GM10248 (cell line): ENCODE measurements around the gene ABR.
"Not testable (repeated sequence)": the region's sequence is repeated elsewhere in the genome, so short reads cannot be mapped to it uniquely, and the experiment has no call there.

Source experiments
- CTCF ChIA-PET: fragments of 300-600 bp; sonication (Branson Sonifier 250); formaldehyde crosslinking; extraction: SDS; loops from one replicate; lab custom pipeline; 2021; ENCODE audit warnings: antibody characterized with exemption; lab: Yijun Ruan, JAX
- POLR2A ChIA-PET: fragments of 350-650 bp; sonication (Branson Sonifier 250); formaldehyde crosslinking; extraction: SDS; loops from one replicate; lab custom pipeline; 2020; ENCODE audit warnings: antibody characterized with exemption; lab: Yijun Ruan, JAX
- DNase-seq: peaks from one replicate; pipeline ENCODE4 v3.0.0; 2012; ENCODE audit errors: extremely low spot score
- TF ChIP-seq, protein P1 (sequence below): IDR thresholded peaks from 2 replicates; pipeline ENCODE4 v1.5.1; 2012; ENCODE audit warnings: mild to moderate bottlenecking, low read depth; ENCODE audit errors: extremely low read depth, missing control alignments, control extremely low read depth

The ABR gene

GRCh38 chr17:1137465-1137894, 42.3 kb downstream of the ABR start:
- DNase-seq = no peak
- ChIA-PET POLR2A (no interaction called here), CTCF (interaction anchor here (1.1 to 1.4 kb wide), 3 partner anchors 15 to 23 kb away, joined by 3 to 4 read pairs (median 4); no protein-coding TSS in a partner anchor)
- TF ChIP-seq, protein P1, sequence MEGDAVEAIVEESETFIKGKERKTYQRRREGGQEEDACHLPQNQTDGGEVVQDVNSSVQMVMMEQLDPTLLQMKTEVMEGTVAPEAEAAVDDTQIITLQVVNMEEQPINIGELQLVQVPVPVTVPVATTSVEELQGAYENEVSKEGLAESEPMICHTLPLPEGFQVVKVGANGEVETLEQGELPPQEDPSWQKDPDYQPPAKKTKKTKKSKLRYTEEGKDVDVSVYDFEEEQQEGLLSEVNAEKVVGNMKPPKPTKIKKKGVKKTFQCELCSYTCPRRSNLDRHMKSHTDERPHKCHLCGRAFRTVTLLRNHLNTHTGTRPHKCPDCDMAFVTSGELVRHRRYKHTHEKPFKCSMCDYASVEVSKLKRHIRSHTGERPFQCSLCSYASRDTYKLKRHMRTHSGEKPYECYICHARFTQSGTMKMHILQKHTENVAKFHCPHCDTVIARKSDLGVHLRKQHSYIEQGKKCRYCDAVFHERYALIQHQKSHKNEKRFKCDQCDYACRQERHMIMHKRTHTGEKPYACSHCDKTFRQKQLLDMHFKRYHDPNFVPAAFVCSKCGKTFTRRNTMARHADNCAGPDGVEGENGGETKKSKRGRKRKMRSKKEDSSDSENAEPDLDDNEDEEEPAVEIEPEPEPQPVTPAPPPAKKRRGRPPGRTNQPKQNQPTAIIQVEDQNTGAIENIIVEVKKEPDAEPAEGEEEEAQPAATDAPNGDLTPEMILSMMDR = no peak

- ChIA-PET CTCF (interaction anchor here (1.1 kb wide), 1 partner anchor 14 kb away, joined by 3 read pairs; no protein-coding TSS in a partner anchor), POLR2A (no interaction called here)
- no peak for DNase-seq
- TF ChIP-seq, protein P1 = no peak
These were observed 43.0 kb downstream of the ABR start for GRCh38 chr17:1136748-1137147.

DNA sequence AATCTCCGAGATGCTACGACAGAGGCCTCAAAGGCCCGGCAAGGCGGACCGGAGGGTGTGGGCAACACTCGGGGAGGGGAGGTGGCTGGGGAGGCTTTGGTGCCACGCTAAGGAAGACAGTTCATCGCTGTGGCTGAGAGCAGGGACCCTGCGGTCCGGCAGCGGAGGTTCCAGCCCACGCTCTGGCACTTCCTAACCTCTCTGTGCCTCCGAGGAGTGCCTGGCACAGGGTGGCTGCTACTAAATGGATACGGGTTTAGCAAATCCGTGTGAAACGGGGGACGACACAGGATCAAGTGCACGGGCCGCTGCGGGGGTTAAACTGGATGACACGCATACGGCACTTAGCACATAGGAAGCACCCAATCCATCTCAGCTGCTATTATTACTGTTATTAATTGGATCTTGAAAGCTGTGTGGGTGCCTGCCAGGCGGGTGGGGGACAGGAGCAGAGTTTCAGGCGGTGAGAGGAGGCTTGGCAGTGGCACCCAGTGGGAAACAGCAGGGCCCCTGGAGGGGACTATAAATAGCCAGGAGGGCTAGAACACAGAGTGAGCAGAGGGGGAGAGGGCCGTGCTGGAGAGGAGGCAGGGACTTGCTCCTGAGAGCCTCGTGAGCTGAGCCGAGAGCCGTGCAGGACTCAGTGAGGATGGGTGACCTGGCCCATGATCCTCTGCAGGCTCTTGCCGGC, 45.0 kb downstream of the ABR start:
- ChIA-PET POLR2A (no interaction called here), CTCF (no interaction called here)
- DNase-seq = no peak
- TF ChIP-seq, protein P1 = no peak

GRCh38 chr17:1130191-1130590, 49.6 kb downstream of the ABR start:
- CTCF ChIA-PET = interaction anchor here (0.7 kb wide), 1 partner anchor 16 kb away, joined by 3 read pairs; no protein-coding TSS in a partner anchor

DNA sequence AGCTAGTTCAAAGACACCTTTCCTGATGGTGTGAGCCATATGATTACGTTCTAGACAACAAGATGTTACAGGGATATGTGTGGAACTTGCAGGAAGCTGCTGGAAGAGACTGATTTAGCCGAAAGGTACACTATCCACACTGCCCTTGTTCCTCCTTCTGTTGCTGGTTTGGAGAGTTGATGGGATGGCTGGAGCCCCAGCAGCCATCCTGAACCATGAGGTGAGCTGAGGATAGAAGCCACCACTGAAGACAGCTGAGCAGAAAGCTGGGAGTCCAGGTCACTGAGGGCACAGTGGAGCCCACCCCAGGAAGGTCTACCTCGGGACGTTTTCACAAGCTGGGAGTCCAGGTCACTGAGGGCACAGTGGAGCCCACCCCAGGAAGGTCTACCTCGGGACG, 51.3 kb downstream of the ABR start:
- CTCF ChIA-PET, POLR2A ChIA-PET, DNase-seq: not testable (repeated sequence)

More at GRCh38 chr17:1130191-1130590, 49.6 kb downstream of the ABR start:
- POLR2A ChIA-PET = no interaction called here
- DNase-seq = no peak
- TF ChIP-seq, protein P1 = no peak

DNA sequence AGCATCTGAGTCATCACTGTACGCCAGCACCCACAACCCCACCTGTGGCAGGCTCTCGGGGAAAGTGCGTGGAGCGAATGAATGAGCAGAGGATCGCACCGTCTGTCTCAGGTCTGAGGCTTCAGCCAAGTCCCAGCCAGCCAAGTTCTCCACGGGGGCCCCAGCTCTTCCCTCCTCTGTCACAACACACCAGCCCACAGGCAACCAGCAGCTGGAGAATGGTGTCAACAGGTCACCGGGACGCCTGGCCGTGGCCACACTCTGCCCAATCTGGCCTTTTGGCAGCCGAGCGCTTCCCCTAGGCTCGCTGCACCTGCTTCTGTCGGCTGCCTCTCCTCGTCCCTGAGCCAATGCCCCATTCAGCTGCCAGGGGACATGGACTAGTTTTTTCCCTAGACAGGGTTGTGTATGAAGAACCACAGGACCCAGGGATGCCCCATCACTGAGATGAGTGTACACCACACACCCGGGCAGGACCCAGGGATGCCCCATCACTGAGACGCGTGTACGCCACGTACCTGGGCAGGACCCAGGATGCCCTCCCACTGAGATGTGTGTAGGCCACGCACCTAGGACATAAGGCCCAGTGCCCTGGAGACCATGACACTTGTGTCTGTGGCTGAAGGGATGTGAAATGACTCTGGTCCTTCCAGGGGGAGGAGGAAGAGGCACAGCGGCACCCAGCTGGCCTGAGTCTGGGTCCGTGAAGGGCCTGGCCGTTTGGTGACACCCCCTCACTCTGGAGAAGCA, 52.8 kb downstream of the ABR start:
- ChIA-PET POLR2A (no interaction called here), CTCF (interaction anchor here (8.1 kb wide), 1 partner anchor 60 kb away, joined by 153 read pairs; no protein-coding TSS in a partner anchor)
- DNase-seq = no peak
- TF ChIP-seq, protein P1 = no peak
